HEK293 (cell line): ENCODE measurements around the gene CNPPD1.

ENCODE experiments used
- CTCF ChIA-PET: fragments of 350-600 bp; formaldehyde crosslinking; extraction: SDS; loops from one replicate; lab custom pipeline; 2021; ENCODE audit warnings: antibody characterized with exemption; lab: Yijun Ruan, JAX
- POLR2A ChIA-PET: fragments of 300-600 bp; formaldehyde crosslinking; extraction: SDS; loops from one replicate; lab custom pipeline; 2020; ENCODE audit warnings: antibody characterized with exemption, inconsistent platforms; lab: Yijun Ruan, JAX
- H3K27ac ChIP-seq: fragments of 200-500 bp; sonication (Bioruptor generic); 2 replicates; pipeline ENCODE4 v1.5.1; 2014; ENCODE audit warnings: low read depth, low read length, control low read depth, inconsistent platforms; ENCODE audit errors: extremely low read depth
- H3K36me3 ChIP-seq, 2 experiments: fragments of 200-500 bp in 1 of 2; sonication (Bioruptor generic) in 1 of 2; 1 replicate in 1 of 2; 2 replicates in 1 of 2; pipeline ENCODE4 v1.5.1; 2014 to 2017; ENCODE audit warnings: inconsistent platforms in 2 of 2, low read length in 2 of 2; ENCODE audit not compliant: control insufficient read depth in 2 of 2, insufficient read depth in 1 of 2
- H3K4me1 ChIP-seq: fragments of 200-500 bp; sonication (Bioruptor generic); 2 replicates; pipeline ENCODE4 v1.5.1; 2014; ENCODE audit warnings: mild to moderate bottlenecking, low read length, inconsistent platforms; ENCODE audit not compliant: control insufficient read depth, insufficient read depth
- H3K4me3 ChIP-seq: 2 replicates; pipeline ENCODE4 v1.5.1; 2011; ENCODE audit warnings: low read depth, mild to moderate bottlenecking, control low read depth, low read length, moderate library complexity
- H3K9me3 ChIP-seq: fragments of 200-500 bp; sonication (Bioruptor generic); 2 replicates; pipeline ENCODE4 v1.5.1; 2014; ENCODE audit warnings: low read depth, low read length, inconsistent platforms; ENCODE audit not compliant: control insufficient read depth, insufficient read depth
- EGR2 ChIP-seq: fragments of 450-650 bp; formaldehyde crosslinking; IDR thresholded peaks from 2 replicates; pipeline ENCODE4 v1.5.1; 2016; ENCODE audit warnings: low read depth, missing biosample characterization, missing genetic modification characterization
- GLIS2 ChIP-seq: fragments of 450-650 bp; formaldehyde crosslinking; IDR thresholded peaks from 2 replicates; pipeline ENCODE4 v1.5.1; 2016; ENCODE audit warnings: missing biosample characterization, missing genetic modification characterization
- KLF16 ChIP-seq: fragments of 450-650 bp; formaldehyde crosslinking; IDR thresholded peaks from 2 replicates; pipeline ENCODE4 v1.5.1; 2017; ENCODE audit warnings: missing biosample characterization, missing genetic modification characterization
- KLF8 ChIP-seq: fragments of 450-650 bp; formaldehyde crosslinking; IDR thresholded peaks from 2 replicates; pipeline ENCODE4 v1.5.1; 2016; ENCODE audit warnings: missing biosample characterization, missing genetic modification characterization
- SP2 ChIP-seq: fragments of 450-650 bp; formaldehyde crosslinking; IDR thresholded peaks from 2 replicates; pipeline ENCODE4 v1.5.1; 2016; ENCODE audit warnings: missing biosample characterization, missing genetic modification characterization
- SP7 ChIP-seq: fragments of 450-650 bp; formaldehyde crosslinking; IDR thresholded peaks from 2 replicates; pipeline ENCODE4 v1.5.1; 2016; ENCODE audit warnings: missing biosample characterization, missing genetic modification characterization
- WT1 ChIP-seq: fragments of 450-650 bp; formaldehyde crosslinking; IDR thresholded peaks from 2 replicates; pipeline ENCODE4 v1.5.1; 2016; ENCODE audit warnings: missing biosample characterization, missing genetic modification characterization
- YY2 ChIP-seq: fragments of 450-650 bp; formaldehyde crosslinking; IDR thresholded peaks from 2 replicates; pipeline ENCODE4 v1.5.1; 2016; ENCODE audit warnings: missing biosample characterization, missing genetic modification characterization
- ZBTB20 ChIP-seq: fragments of 450-650 bp; formaldehyde crosslinking; IDR thresholded peaks from 2 replicates; pipeline ENCODE4 v1.5.1; 2016; ENCODE audit warnings: missing biosample characterization, missing genetic modification characterization
- ZBTB8A ChIP-seq: fragments of 450-650 bp; formaldehyde crosslinking; IDR thresholded peaks from 2 replicates; pipeline ENCODE4 v1.5.1; 2016; ENCODE audit warnings: missing biosample characterization, missing genetic modification characterization
- ZEB2 ChIP-seq: fragments of 450-650 bp; formaldehyde crosslinking; IDR thresholded peaks from 2 replicates; pipeline ENCODE4 v1.5.1; 2016; ENCODE audit warnings: missing biosample characterization, missing genetic modification characterization
- ZFP3 ChIP-seq: fragments of 450-650 bp; formaldehyde crosslinking; IDR thresholded peaks from 2 replicates; pipeline ENCODE4 v1.5.1; 2016; ENCODE audit warnings: low read depth, missing biosample characterization, missing genetic modification characterization
- ZNF121 ChIP-seq: fragments of 450-650 bp; formaldehyde crosslinking; IDR thresholded peaks from 2 replicates; pipeline ENCODE4 v1.5.1; 2016; ENCODE audit warnings: missing biosample characterization, missing genetic modification characterization
- ZNF140 ChIP-seq: fragments of 450-650 bp; formaldehyde crosslinking; IDR thresholded peaks from 2 replicates; pipeline ENCODE4 v1.5.1; 2016; ENCODE audit warnings: missing biosample characterization, missing genetic modification characterization
- ZNF223 ChIP-seq: fragments of 450-650 bp; formaldehyde crosslinking; IDR thresholded peaks from 2 replicates; pipeline ENCODE4 v1.5.1; 2016; ENCODE audit warnings: missing biosample characterization, missing genetic modification characterization
- ZNF311 ChIP-seq: fragments of 450-650 bp; formaldehyde crosslinking; IDR thresholded peaks from 2 replicates; pipeline ENCODE4 v1.5.1; 2017; ENCODE audit warnings: missing biosample characterization, missing genetic modification characterization, borderline replicate concordance
- ZNF335 ChIP-seq: fragments of 450-650 bp; formaldehyde crosslinking; conservative IDR thresholded peaks from 2 replicates; pipeline ENCODE4 v1.5.1; 2016; ENCODE audit warnings: missing biosample characterization, missing genetic modification characterization
- ZNF423 ChIP-seq: fragments of 450-650 bp; formaldehyde crosslinking; IDR thresholded peaks from 2 replicates; pipeline ENCODE4 v1.5.1; 2016; ENCODE audit warnings: missing biosample characterization, missing genetic modification characterization
- ZNF600 ChIP-seq: fragments of 450-650 bp; formaldehyde crosslinking; IDR thresholded peaks from 2 replicates; pipeline ENCODE4 v1.5.1; 2016; ENCODE audit warnings: missing biosample characterization, missing genetic modification characterization
- ZNF785 ChIP-seq: fragments of 450-650 bp; formaldehyde crosslinking; IDR thresholded peaks from 2 replicates; pipeline ENCODE4 v1.5.1; 2016; ENCODE audit warnings: missing biosample characterization, missing genetic modification characterization
- ZSCAN30 ChIP-seq: fragments of 450-650 bp; IDR thresholded peaks from 2 replicates; pipeline ENCODE4 v1.5.1; 2018; ENCODE audit warnings: missing biosample characterization, mild to moderate bottlenecking, missing genetic modification characterization, moderate library complexity
- TF ChIP-seq, protein P1 (sequence below): fragments of 450-650 bp; formaldehyde crosslinking; IDR thresholded peaks from 2 replicates; pipeline ENCODE4 v1.5.1; 2016; ENCODE audit warnings: missing biosample characterization, missing genetic modification characterization
- TF ChIP-seq, protein P2 (sequence below): fragments of 450-650 bp; formaldehyde crosslinking; IDR thresholded peaks from 2 replicates; pipeline ENCODE4 v1.5.1; 2016; ENCODE audit warnings: missing biosample characterization, missing genetic modification characterization
- TF ChIP-seq, protein P3 (sequence below): fragments of 450-650 bp; formaldehyde crosslinking; IDR thresholded peaks from 2 replicates; pipeline ENCODE4 v1.5.1; 2016; ENCODE audit warnings: missing biosample characterization, missing genetic modification characterization, borderline replicate concordance

CNPPD1 gene

DNA sequence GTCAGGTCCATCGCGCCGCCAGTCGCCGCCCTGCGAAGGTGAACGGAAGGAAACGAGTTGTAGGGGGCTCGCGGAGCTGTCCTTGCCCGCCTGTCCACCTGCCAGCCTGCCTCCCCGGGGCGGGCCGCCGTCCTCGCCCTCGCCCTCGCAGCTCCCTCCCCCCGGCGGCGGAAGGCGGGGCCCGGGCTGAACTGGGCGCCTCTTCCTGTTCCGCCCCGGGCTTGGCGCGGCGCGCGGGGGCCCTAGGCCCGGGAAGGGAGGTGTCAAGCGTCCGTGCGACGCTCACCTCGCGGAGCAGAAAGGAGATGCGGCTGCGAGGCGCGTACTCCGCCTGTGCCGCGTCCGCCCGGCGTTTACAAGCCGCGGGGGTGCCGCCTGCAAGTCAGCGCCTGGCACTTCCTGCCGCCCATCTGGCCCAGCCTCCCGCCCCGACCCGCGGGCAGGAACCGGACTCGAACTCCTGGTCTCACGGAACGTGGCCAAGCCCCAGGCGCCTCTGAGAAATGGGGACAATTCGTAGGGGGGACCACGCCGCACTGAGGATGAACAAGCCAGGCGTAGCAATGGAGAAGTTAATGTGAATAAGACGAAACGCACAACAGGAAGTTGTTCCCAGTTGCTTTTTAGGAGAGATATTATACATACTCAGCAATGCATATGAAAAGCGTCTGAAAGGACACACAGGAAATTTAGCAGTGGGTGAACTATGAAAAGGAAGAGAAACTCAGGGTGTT lies at the start of gene CNPPD1:
CNPPD1 (minus strand) TSS at position 108 of the 734 bp plus-strand sequence; CDS start at position 11, 97 bp downstream.
- Histone ChIP-seq H3K27ac (peak within 1 kb of the TSS; percentile 79), H3K9me3 (no peaks in the 10 kb centered on the region), H3K4me1 (peaks cover 6% of the 10 kb centered on the region; the same call in 1 of the 2 replicates), H3K4me3 (peak within 1 kb of the TSS; percentile 78), H3K36me3 (peaks cover 4 to 57% of the 10 kb centered on the region in 2 experiments; a peak in 2 of 3 replicates)
- POLR2A ChIA-PET = interaction anchor here (0.7 to 2.7 kb wide), 13 partner anchors 17 to 180 kb away, joined by 3 to 27 read pairs (median 4); partner anchors contain the start of genes ABCB6, ANKZF1, ATG9A and CFAP65
- CTCF ChIA-PET = interaction anchor here (0.5 to 8.4 kb wide), 7 partner anchors 17 to 240 kb away, joined by 3 to 101 read pairs (median 3); partner anchors contain the start of genes GLB1L, NHEJ1 and STK16
- TF ChIP-seq SP7 (tag by site-specific recombination) = peak; percentile 59
- peak; percentile 51; the same call in 1 of the 2 replicates for TF ChIP-seq ZNF121 (tag by site-specific recombination)
- peak; percentile 51; the same call in 1 of the 2 replicates for TF ChIP-seq ZNF423
- TF ChIP-seq KLF8 (tag by site-specific recombination) = peak; percentile 87
- TF ChIP-seq ZNF223 (tag by site-specific recombination) = no peak
- TF ChIP-seq SP2 (tag by site-specific recombination) = peak; percentile 82
- TF ChIP-seq ZNF335 (tag by site-specific recombination) = peak; percentile 61; the same call in 1 of the 2 replicates
- 0 out of 2 replicates have a peak, but pooled peaks have one; percentile 17 for TF ChIP-seq WT1 (tag by site-specific recombination)
- peak; percentile 95 for TF ChIP-seq ZBTB20 (tag by site-specific recombination)
- TF ChIP-seq, protein P1, sequence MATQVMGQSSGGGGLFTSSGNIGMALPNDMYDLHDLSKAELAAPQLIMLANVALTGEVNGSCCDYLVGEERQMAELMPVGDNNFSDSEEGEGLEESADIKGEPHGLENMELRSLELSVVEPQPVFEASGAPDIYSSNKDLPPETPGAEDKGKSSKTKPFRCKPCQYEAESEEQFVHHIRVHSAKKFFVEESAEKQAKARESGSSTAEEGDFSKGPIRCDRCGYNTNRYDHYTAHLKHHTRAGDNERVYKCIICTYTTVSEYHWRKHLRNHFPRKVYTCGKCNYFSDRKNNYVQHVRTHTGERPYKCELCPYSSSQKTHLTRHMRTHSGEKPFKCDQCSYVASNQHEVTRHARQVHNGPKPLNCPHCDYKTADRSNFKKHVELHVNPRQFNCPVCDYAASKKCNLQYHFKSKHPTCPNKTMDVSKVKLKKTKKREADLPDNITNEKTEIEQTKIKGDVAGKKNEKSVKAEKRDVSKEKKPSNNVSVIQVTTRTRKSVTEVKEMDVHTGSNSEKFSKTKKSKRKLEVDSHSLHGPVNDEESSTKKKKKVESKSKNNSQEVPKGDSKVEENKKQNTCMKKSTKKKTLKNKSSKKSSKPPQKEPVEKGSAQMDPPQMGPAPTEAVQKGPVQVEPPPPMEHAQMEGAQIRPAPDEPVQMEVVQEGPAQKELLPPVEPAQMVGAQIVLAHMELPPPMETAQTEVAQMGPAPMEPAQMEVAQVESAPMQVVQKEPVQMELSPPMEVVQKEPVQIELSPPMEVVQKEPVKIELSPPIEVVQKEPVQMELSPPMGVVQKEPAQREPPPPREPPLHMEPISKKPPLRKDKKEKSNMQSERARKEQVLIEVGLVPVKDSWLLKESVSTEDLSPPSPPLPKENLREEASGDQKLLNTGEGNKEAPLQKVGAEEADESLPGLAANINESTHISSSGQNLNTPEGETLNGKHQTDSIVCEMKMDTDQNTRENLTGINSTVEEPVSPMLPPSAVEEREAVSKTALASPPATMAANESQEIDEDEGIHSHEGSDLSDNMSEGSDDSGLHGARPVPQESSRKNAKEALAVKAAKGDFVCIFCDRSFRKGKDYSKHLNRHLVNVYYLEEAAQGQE (tag by site-specific recombination) = peak; percentile 56; the same call in 1 of the 2 replicates
- 0 out of 2 replicates have a peak, but pooled peaks have one; percentile 27 for TF ChIP-seq EGR2 (tag by site-specific recombination)
- TF ChIP-seq ZNF311 = no peak
- TF ChIP-seq, protein P2, sequence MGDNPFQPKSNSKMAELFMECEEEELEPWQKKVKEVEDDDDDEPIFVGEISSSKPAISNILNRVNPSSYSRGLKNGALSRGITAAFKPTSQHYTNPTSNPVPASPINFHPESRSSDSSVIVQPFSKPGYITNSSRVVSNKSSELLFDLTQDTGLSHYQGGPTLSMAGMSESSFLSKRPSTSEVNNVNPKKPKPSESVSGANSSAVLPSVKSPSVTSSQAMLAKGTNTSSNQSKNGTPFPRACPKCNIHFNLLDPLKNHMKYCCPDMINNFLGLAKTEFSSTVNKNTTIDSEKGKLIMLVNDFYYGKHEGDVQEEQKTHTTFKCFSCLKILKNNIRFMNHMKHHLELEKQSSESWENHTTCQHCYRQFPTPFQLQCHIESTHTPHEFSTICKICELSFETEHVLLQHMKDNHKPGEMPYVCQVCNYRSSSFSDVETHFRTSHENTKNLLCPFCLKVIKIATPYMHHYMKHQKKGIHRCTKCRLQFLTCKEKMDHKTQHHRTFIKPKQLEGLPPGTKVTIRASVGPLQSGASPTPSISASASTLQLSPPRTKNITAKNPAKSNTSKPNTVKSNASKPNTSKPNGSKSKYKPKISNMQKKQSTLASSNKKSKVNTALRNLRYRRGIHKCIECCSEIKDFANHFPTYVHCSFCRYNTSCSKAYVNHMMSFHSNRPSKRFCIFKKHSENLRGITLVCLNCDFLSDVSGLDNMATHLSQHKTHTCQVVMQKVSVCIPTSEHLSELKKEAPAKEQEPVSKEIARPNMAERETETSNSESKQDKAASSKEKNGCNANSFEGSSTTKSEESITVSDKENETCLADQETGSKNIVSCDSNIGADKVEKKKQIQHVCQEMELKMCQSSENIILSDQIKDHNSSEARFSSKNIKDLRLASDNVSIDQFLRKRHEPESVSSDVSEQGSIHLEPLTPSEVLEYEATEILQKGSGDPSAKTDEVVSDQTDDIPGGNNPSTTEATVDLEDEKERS = no peak
- TF ChIP-seq ZNF140 (tag by site-specific recombination) = no peak
- no peak for TF ChIP-seq YY2
- peak; percentile 99 for TF ChIP-seq ZBTB8A (tag by site-specific recombination)
- TF ChIP-seq ZEB2 (tag by site-specific recombination) = peak; percentile 71; the same call in 1 of the 2 replicates
- peak; percentile 57 for TF ChIP-seq ZNF600 (tag by site-specific recombination)
- TF ChIP-seq ZFP3 (tag by site-specific recombination) = no peak
- peak; percentile 96 for TF ChIP-seq GLIS2 (tag by site-specific recombination)
- TF ChIP-seq, protein P3, sequence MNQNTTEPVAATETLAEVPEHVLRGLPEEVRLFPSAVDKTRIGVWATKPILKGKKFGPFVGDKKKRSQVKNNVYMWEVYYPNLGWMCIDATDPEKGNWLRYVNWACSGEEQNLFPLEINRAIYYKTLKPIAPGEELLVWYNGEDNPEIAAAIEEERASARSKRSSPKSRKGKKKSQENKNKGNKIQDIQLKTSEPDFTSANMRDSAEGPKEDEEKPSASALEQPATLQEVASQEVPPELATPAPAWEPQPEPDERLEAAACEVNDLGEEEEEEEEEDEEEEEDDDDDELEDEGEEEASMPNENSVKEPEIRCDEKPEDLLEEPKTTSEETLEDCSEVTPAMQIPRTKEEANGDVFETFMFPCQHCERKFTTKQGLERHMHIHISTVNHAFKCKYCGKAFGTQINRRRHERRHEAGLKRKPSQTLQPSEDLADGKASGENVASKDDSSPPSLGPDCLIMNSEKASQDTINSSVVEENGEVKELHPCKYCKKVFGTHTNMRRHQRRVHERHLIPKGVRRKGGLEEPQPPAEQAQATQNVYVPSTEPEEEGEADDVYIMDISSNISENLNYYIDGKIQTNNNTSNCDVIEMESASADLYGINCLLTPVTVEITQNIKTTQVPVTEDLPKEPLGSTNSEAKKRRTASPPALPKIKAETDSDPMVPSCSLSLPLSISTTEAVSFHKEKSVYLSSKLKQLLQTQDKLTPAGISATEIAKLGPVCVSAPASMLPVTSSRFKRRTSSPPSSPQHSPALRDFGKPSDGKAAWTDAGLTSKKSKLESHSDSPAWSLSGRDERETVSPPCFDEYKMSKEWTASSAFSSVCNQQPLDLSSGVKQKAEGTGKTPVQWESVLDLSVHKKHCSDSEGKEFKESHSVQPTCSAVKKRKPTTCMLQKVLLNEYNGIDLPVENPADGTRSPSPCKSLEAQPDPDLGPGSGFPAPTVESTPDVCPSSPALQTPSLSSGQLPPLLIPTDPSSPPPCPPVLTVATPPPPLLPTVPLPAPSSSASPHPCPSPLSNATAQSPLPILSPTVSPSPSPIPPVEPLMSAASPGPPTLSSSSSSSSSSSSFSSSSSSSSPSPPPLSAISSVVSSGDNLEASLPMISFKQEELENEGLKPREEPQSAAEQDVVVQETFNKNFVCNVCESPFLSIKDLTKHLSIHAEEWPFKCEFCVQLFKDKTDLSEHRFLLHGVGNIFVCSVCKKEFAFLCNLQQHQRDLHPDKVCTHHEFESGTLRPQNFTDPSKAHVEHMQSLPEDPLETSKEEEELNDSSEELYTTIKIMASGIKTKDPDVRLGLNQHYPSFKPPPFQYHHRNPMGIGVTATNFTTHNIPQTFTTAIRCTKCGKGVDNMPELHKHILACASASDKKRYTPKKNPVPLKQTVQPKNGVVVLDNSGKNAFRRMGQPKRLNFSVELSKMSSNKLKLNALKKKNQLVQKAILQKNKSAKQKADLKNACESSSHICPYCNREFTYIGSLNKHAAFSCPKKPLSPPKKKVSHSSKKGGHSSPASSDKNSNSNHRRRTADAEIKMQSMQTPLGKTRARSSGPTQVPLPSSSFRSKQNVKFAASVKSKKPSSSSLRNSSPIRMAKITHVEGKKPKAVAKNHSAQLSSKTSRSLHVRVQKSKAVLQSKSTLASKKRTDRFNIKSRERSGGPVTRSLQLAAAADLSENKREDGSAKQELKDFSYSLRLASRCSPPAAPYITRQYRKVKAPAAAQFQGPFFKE (tag by site-specific recombination) = no peak
- peak; percentile 50; the same call in 1 of the 2 replicates for TF ChIP-seq KLF16 (tag by site-specific recombination)
- no peak for TF ChIP-seq ZNF785 (tag by site-specific recombination)
- peak; percentile 75; the same call in 1 of the 2 replicates for TF ChIP-seq ZSCAN30 (tag by site-specific recombination)
